K562 (cell line): ENCODE results near the gene LMBR1. TPM values are rescaled to one million over a fixed set of nuclear protein-coding genes. Genes with fewer than 3 reads are reported as not detected.
A peak's percentile ranks its signal among the peaks of the same experiment; 100 is the strongest.

Experiments used
- ATAC-seq: fragments of 200-7000 bp; cut with Tn5 transposase; 3 replicates; pipeline ENCODE4 v1.9.1; 2020; ENCODE audit warnings: moderate library complexity
- BruUV-seq: library from RNA; stranded (reverse); fragments of 400-500 nt; replicated peaks from 2 replicates; lab custom pipeline; 2021; lab: Mats Ljungman, UMichigan
- CTCF ChIA-PET: fragments of 300-600 bp; formaldehyde crosslinking; extraction: SDS; loops from one replicate; lab custom pipeline; 2021; ENCODE audit warnings: low intra/inter-chr PET ratio; lab: Yijun Ruan, JAX
- POLR2A ChIA-PET: fragments of 300-600, 350-650 bp; sonication (Branson Sonifier 250); formaldehyde crosslinking; extraction: SDS; loops from one replicate; lab custom pipeline; 2021; ENCODE audit warnings: antibody characterized with exemption, inconsistent platforms; lab: Yijun Ruan, JAX
- DNase-seq, 4 experiments: peaks; one replicate each; pipeline versions ENCODE4 v3.0.0 to v3.0.0-alpha.2; 2011 to 2018; ENCODE audit warnings: low spot score in 3 of 4, mixed read lengths in 3 of 4; ENCODE audit errors: extremely low read depth in 1 of 4
- FAIRE-seq: peaks from 2 replicates; lab custom pipeline; 2011; peaks lifted over from hg19 to GRCh38; lab: Jason Lieb, UNC
- H2AFZ ChIP-seq: 2 replicates; pipeline ENCODE4 v1.6.0; 2011; ENCODE audit warnings: low read depth, low read length, control low read depth, inconsistent platforms
- H3K27ac ChIP-seq: fragments of 200-600 bp; 3 replicates; pipeline ENCODE4 v1.8.0; 2011; ENCODE audit warnings: low read depth, mild to moderate bottlenecking, control low read depth, inconsistent platforms, low read length, moderate library complexity, mixed read lengths; ENCODE audit errors: extremely low read depth
- H3K27me3 ChIP-seq, 2 experiments: fragments of 300-600 bp in 1 of 2; 2 replicates in 1 of 2; 3 replicates in 1 of 2; pipeline versions ENCODE4 v1.6.0 to v1.8.0; 2011; ENCODE audit warnings: inconsistent platforms in 2 of 2, low read length in 2 of 2, mild to moderate bottlenecking in 1 of 2, mixed read lengths in 1 of 2, moderate library complexity in 1 of 2; ENCODE audit not compliant: control insufficient read depth in 2 of 2, insufficient read depth in 2 of 2
- H3K36me3 ChIP-seq: fragments of 300-600 bp; 3 replicates; pipeline ENCODE4 v1.8.0; 2011; ENCODE audit warnings: mild to moderate bottlenecking, low read length, inconsistent platforms; ENCODE audit not compliant: control insufficient read depth, insufficient read depth
- H3K4me1 ChIP-seq, 2 experiments: fragments of 200-600 bp in 1 of 2; replicated peaks in 1 of 2; 2 replicates in 1 of 2; 3 replicates in 1 of 2; pipeline versions ENCODE4 v1.5.1 to v1.8.0; 2011; ENCODE audit warnings: inconsistent platforms in 2 of 2, low read length in 2 of 2, mild to moderate bottlenecking in 1 of 2, mixed read lengths in 1 of 2, moderate library complexity in 1 of 2; ENCODE audit not compliant: control insufficient read depth in 2 of 2, insufficient read depth in 2 of 2
- H3K4me2 ChIP-seq: 2 replicates; pipeline ENCODE4 v1.6.1; 2011; ENCODE audit warnings: low read length, control low read depth, inconsistent platforms, mixed read lengths; ENCODE audit not compliant: insufficient read depth
- H3K4me3 ChIP-seq: fragments of 200-600 bp; sonication (generic), shearing (Covaris generic); 2 replicates; pipeline ENCODE4 v1.5.1; 2016; ENCODE audit warnings: control low read depth, inconsistent platforms
- H3K79me2 ChIP-seq: fragments of 200-600 bp; 3 replicates; pipeline ENCODE4 v1.8.0; 2011; ENCODE audit warnings: low read length, inconsistent platforms; ENCODE audit not compliant: control insufficient read depth, insufficient read depth
- H3K9ac ChIP-seq, 2 experiments: 2 replicates each; pipeline versions ENCODE4 v1.6.0 to v1.6.1; 2011; ENCODE audit warnings: low read depth in 2 of 2, low read length in 2 of 2, control low read depth in 1 of 2, inconsistent platforms in 1 of 2, mild to moderate bottlenecking in 1 of 2, mixed read lengths in 1 of 2; ENCODE audit not compliant: insufficient read depth in 1 of 2
- H3K9me1 ChIP-seq: one replicate; pipeline ENCODE4 v1.6.0; 2011; ENCODE audit warnings: inconsistent platforms, mild to moderate bottlenecking, low read length, moderate library complexity; ENCODE audit not compliant: control insufficient read depth, insufficient read depth
- H3K9me3 ChIP-seq: replicated peaks from 2 replicates; pipeline ENCODE4 v1.5.1; 2011; ENCODE audit warnings: low read depth, low read length, inconsistent platforms; ENCODE audit not compliant: control insufficient read depth, insufficient read depth
- H4K20me1 ChIP-seq: replicated peaks from 2 replicates; pipeline ENCODE4 v1.6.1; 2011; ENCODE audit warnings: low read length, inconsistent platforms, mixed read lengths; ENCODE audit not compliant: control insufficient read depth, insufficient read depth
- CBFA2T3 ChIP-seq: fragments of 450-650 bp; IDR thresholded peaks from 2 replicates; pipeline ENCODE4 v1.6.1; 2017
- CREBBP ChIP-seq: IDR thresholded peaks from one replicate; pipeline ENCODE4 v1.6.1; 2012; ENCODE audit warnings: low read depth, mild to moderate bottlenecking, control low read depth, inconsistent platforms, low read length
- NFIC ChIP-seq: fragments of 450-650 bp; IDR thresholded peaks from 2 replicates; pipeline ENCODE4 v1.6.1; 2017; ENCODE audit warnings: mild to moderate bottlenecking, inconsistent platforms
- SPI1 ChIP-seq: IDR thresholded peaks from 2 replicates; pipeline ENCODE4 v1.6.1; 2011; ENCODE audit warnings: low read depth, low read length, control low read depth, borderline replicate concordance
- ZNF316 ChIP-seq: fragments of 450-650 bp; IDR thresholded peaks from 2 replicates; pipeline ENCODE4 v1.6.1; 2016
- ZNF347 ChIP-seq: fragments of 450-650 bp; formaldehyde crosslinking; IDR thresholded peaks from 2 replicates; pipeline ENCODE4 v1.4.0; 2020; ENCODE audit warnings: low read depth, mild to moderate bottlenecking, moderate library complexity
- WGBS: fragments of 100-300 bp; shearing (Covaris generic); methylation state at CpG from one replicate; pipeline ENCODE4 v1.1.6; 2016; ENCODE audit warnings: low coverage, mixed read lengths; ENCODE audit not compliant: insufficient coverage; ENCODE audit errors: missing lambda C conversion rate; 5-methylcytosine and 5-hydroxymethylcytosine counted together
- in situ Hi-C: fragments of 300-500 bp; cut with MboI; formaldehyde crosslinking; loops from 4 replicates; pipeline ENCODE4 v1.15.0; 2018; ENCODE audit warnings: inconsistent platforms, mixed read lengths
- intact Hi-C: fragments of 100-400 bp; cut with micrococcal nuclease; formaldehyde crosslinking; loops from 2 replicates; pipeline ENCODE4 v1.14.2; 2022
- polyA plus RNA-seq, 8 experiments: library from polyadenylated mRNA; depleted of rRNA in 4 of 8; stranded (reverse) in 5 of 8; unstranded in 3 of 8; fragments of >200 nt; fragmentation: Nextera tagmentation in 2 of 8; fragmentation: Illumina TruSeq in 1 of 8; extraction: Ambion mirVana in 2 of 8; extraction: Trizol in 1 of 8; gene quantifications; 2 replicates each; pipeline versions ENCODE4 v1.2.1 to v1.2.3, GENCODE V29; 2011 to 2014; ENCODE audit warnings: inconsistent platforms in 1 of 8, missing spikeins in 1 of 8
- total RNA-seq, 7 experiments: library from RNA; depleted of rRNA in 6 of 7; stranded (reverse); fragments of >200 nt in 6 of 7; fragmentation: Illumina TruSeq in 2 of 7; extraction: Trizol in 2 of 7; gene quantifications; 2 replicates each; pipeline versions ENCODE4 v1.2.1 to v1.2.3, GENCODE V29; 2011 to 2021; ENCODE audit warnings: low replicate concordance in 1 of 7
- TF ChIP-seq, protein P1 (sequence below), 2 experiments: fragments of 450-650 bp; IDR thresholded peaks; 2 replicates each; pipeline ENCODE4 v1.6.1; 2018; ENCODE audit warnings: mild to moderate bottlenecking in 2 of 2, low read depth in 1 of 2; ENCODE audit not compliant: partially characterized antibody in 2 of 2
- TF ChIP-seq, protein P2 (sequence below): IDR thresholded peaks from 2 replicates; pipeline ENCODE4 v1.6.1; 2014; ENCODE audit warnings: antibody characterized with exemption

LMBR1 gene
- total and polyA plus RNA-seq, 9 of the 15 experiments (the other 6 are each of a cell fraction or from before 2014, with no cell fraction given), result 7.7 to 90.0 (median 59.9) TPM

DNA sequence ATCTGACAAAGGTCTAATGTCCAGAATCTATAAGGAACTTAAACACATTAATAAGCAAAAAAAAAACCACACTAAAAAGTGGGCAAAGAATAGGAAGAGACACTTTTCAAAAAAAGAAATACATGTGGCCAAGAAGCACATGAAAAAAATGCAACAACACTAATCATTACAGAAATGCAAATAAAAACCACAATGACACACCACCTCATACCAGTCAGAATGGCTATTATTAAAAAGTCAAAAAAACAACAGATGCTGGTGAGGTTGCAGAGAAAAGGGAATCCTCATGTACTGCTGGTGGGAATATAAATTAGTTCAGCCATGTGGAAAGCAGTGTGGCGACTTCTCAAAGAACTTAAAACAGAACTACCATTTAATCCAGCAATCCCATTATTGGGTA is 119.0 kb downstream of the LMBR1 start:
- no peak overlapping the region for H3K9ac ChIP-seq
- BruUV-seq, result no TSS peak
- POLR2A ChIA-PET, result interaction anchor here (0.7 kb wide), 1 partner anchor 98 kb away, joined by 3 read pairs; no protein-coding TSS in a partner anchor

DNA sequence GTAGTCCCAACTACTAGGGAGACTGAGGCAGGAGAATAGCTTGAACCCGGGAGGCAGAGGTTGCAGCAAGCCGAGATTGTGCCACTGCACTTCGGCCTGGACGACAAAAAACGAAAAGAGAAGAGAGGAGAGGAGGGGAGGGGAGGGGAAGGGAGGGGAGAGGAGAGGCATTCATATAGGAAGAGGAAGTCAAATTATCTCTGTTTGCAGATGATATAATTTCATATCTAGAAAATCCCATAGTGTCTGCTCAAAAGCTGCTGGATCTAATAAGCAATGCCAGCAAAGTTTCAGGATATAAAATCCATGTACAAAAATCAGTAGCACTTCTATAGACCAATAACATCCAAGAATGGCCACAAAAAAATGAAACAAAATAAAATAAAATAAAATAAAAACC is 120.3 kb downstream of the LMBR1 start:
- BruUV-seq, result no TSS peak
- intact Hi-C loops (no loop called here), in situ Hi-C loops (no loop called here)
- Histone ChIP-seq H4K20me1 (0 out of 2 replicates have a peak, but pooled peaks cover 3% of the 10 kb centered on the region), H3K9ac (no peak overlapping the region), H3K9me3 (no peaks in the 10 kb centered on the region), H3K4me1 (no peaks in the 10 kb centered on the region), H3K27me3 (no peaks in the 10 kb centered on the region), H3K27ac (no peak overlapping the region), H3K79me2 (0 out of 3 replicates have a peak, but pooled peaks cover 9% of the 10 kb centered on the region), H2AFZ (no peak overlapping the region), H3K4me3 (no peak overlapping the region), H3K9me1 (no peaks in the 10 kb centered on the region), H3K4me2 (no peak overlapping the region), H3K36me3 (no peaks in the 10 kb centered on the region; the same call in 2 of the 3 replicates)
- DNase-seq, result peak in 1 of 4 experiments; percentile 14
- ChIA-PET CTCF (no interaction called here), POLR2A (interaction anchor here (2.8 kb wide), 1 partner anchor 9 kb away, joined by 6 read pairs; no protein-coding TSS in a partner anchor)
- 48% methylated on average over 5 of the region's 5 CpGs for WGBS
- ATAC-seq, result peak; percentile 31; the same call in 1 of the 3 replicates
- no peak for FAIRE-seq
- TF ChIP-seq SPI1, result peak; percentile 78
- TF ChIP-seq ZNF347 (CRISPR knock-in tag), result no peak
- peak; percentile 62; the same call in 1 of the 2 replicates for TF ChIP-seq CBFA2T3
- no peak for TF ChIP-seq CREBBP
- TF ChIP-seq, protein P1, sequence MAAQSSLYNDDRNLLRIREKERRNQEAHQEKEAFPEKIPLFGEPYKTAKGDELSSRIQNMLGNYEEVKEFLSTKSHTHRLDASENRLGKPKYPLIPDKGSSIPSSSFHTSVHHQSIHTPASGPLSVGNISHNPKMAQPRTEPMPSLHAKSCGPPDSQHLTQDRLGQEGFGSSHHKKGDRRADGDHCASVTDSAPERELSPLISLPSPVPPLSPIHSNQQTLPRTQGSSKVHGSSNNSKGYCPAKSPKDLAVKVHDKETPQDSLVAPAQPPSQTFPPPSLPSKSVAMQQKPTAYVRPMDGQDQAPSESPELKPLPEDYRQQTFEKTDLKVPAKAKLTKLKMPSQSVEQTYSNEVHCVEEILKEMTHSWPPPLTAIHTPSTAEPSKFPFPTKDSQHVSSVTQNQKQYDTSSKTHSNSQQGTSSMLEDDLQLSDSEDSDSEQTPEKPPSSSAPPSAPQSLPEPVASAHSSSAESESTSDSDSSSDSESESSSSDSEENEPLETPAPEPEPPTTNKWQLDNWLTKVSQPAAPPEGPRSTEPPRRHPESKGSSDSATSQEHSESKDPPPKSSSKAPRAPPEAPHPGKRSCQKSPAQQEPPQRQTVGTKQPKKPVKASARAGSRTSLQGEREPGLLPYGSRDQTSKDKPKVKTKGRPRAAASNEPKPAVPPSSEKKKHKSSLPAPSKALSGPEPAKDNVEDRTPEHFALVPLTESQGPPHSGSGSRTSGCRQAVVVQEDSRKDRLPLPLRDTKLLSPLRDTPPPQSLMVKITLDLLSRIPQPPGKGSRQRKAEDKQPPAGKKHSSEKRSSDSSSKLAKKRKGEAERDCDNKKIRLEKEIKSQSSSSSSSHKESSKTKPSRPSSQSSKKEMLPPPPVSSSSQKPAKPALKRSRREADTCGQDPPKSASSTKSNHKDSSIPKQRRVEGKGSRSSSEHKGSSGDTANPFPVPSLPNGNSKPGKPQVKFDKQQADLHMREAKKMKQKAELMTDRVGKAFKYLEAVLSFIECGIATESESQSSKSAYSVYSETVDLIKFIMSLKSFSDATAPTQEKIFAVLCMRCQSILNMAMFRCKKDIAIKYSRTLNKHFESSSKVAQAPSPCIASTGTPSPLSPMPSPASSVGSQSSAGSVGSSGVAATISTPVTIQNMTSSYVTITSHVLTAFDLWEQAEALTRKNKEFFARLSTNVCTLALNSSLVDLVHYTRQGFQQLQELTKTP (IDR thresholded peaks at IDR 0.05; ENCODE audit: low read depth in 1 of 2, partially characterized antibody in 2 of 2), result no peak
- TF ChIP-seq NFIC, result peak; percentile 11; the same call in 1 of the 2 replicates

More for the DNA sequence above, 119.0 kb downstream of the LMBR1 start:
- H3K9me3 ChIP-seq, result no peaks in the 10 kb centered on the region
- CTCF ChIA-PET, result no interaction called here
- TF ChIP-seq, protein P2, sequence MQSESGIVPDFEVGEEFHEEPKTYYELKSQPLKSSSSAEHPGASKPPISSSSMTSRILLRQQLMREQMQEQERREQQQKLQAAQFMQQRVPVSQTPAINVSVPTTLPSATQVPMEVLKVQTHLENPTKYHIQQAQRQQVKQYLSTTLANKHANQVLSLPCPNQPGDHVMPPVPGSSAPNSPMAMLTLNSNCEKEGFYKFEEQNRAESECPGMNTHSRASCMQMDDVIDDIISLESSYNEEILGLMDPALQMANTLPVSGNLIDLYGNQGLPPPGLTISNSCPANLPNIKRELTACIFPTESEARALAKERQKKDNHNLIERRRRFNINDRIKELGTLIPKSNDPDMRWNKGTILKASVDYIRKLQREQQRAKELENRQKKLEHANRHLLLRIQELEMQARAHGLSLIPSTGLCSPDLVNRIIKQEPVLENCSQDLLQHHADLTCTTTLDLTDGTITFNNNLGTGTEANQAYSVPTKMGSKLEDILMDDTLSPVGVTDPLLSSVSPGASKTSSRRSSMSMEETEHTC, result no peak
- peak; percentile 65 for TF ChIP-seq ZNF316
- no peaks in the 10 kb centered on the region for H3K4me1 ChIP-seq
- ATAC-seq, result no peak
- in situ Hi-C loops (no loop called here), intact Hi-C loops (no loop called here)
- no peak overlapping the region for H3K4me3 ChIP-seq
- H3K27me3 ChIP-seq, result no peaks in the 10 kb centered on the region
- no peak overlapping the region for H3K4me2 ChIP-seq
- H3K36me3 ChIP-seq, result no peaks in the 10 kb centered on the region; the same call in 2 of the 3 replicates
- H2AFZ ChIP-seq, result no peak overlapping the region
- H3K79me2 ChIP-seq, result 0 out of 3 replicates have a peak, but pooled peaks cover 5% of the 10 kb centered on the region
- no peak overlapping the region for H3K27ac ChIP-seq
- 87% methylated on average over 1 of the region's 1 CpG for WGBS
- DNase-seq, result no peak
- no peak for FAIRE-seq
- H4K20me1 ChIP-seq, result 0 out of 2 replicates have a peak, but pooled peaks cover 3% of the 10 kb centered on the region
- H3K9me1 ChIP-seq, result no peaks in the 10 kb centered on the region
